Measurements from ENCODE around the gene CRIP3.
"Not testable (repeated sequence)": the region's sequence is repeated elsewhere in the genome, so short reads cannot be mapped to it uniquely, and the experiment has no call there.

The CRIP3 gene, protein sequence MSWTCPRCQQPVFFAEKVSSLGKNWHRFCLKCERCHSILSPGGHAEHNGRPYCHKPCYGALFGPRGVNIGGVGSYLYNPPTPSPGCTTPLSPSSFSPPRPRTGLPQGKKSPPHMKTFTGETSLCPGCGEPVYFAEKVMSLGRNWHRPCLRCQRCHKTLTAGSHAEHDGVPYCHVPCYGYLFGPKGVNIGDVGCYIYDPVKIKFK

DNA sequence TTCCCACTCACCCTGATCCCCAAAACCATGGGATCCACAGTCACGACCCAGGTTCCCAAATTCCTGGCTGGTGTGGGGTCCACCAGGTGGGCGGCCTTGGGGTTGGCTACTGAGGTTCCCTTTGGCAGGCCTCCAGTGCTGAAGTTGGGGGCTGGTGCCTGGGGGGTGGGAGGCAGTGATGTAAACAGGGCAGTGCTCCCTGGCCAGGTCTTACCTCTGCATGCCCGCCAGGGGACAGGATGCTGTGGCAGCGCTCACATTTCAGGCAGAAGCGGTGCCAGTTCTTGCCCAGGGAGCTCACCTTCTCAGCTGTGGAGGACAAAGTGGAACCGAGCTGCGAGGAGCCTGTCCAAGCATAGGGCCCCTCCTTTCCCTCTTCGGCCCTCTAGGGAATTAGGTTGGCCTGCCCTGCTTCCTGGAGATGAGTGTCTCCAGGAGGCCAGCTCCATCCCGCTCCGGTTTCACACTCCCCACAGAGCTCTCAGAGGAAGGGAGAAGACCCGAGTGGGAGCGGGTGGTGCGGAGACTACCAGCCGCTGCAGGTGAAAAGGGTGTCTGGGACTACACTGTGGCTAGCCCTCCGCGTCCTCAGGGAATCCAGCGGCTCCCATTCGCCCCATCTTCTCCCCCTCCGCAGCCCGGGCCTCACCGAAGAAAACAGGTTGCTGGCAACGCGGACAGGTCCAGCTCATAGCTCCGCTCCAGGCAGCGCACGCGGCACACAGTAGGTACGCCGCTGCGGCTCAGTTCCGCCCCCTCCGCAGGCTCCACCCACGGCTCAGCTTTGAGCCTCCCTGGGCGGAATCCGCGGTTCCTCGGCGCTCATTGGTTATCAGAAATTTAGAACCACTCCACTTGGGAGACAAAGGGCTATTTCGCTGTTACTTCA, at the start of gene CRIP3:
CRIP3 (minus strand) TSS at position 726 of the 889 bp plus-strand sequence; CDS start at position 692, 34 bp downstream.
- DNase-seq: peak; percentile 63

DNA sequence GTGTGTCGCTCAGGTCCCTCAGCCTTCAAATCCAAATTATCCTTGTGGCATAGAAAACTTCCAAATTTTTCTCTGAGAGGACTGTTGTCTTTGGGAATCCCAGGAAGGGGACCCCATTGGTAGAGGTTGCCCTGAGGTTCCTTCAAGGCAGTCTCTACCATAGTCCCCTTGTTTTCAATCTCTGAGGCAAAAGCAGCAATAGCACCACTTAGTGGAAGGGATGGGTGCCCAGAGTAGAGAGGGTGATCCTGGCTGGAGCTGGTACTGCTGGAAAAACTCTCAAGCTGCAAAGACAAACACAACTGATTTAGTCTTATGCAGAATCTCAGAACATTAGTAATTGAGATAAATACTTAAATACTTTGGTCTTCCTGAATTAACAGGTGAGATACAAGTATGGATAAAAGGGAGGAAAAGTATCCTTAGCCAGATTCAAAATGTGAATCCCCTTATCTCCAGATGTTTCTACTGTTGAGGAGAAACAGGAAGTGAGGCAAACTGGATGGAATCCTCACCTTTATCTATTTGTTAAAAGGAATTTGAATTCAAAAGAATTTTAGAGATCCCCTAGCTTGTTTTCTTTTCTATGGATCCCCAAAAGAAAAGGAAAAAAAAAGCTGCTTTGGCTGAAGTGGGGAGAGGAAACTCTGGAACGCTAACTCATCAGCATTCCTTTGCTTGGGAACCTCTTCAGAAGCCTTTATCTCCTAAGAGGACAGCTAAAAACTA, 47.4 kb upstream of the CRIP3 start:
- no peak for DNase-seq

DNA sequence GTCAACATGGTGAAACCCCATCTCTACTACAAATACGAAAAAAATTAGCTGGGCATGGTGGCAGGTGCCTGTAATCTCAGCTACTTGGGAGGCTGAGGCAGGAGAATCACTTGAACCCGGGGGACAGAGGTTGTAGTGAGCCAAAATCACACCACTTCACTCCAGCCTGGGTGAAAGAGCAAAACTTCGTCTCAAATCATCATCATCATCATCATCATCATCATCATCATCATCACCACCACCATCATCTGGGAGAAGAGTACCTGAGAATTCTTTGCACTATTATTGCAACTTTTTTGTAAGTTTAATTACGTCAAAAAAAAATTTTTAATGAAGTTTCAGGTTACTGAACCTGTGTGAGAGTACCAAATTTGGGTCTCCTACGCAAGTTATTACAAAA, 43.3 kb upstream of the CRIP3 start:
- not testable (repeated sequence) for DNase-seq

DNA sequence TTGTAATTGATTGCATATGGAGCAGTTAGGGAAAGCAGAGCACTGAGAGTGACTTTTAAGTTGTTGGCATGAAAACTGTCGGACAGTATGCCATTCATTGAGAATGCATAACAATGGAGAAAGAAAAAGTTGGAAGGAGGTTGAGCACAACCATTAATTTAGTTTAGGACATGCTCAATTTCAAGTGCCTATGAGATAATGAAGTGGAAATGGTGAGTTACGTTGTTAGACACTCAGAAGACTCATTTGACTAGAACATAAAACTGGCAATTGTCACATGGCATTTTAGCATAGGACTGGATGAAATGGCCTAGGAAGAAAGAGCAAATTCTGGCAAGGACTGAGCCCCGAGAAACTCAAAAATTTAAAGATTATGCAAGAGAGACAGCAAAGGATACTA, 38.8 kb upstream of the CRIP3 start:
- no peak for DNase-seq

DNA sequence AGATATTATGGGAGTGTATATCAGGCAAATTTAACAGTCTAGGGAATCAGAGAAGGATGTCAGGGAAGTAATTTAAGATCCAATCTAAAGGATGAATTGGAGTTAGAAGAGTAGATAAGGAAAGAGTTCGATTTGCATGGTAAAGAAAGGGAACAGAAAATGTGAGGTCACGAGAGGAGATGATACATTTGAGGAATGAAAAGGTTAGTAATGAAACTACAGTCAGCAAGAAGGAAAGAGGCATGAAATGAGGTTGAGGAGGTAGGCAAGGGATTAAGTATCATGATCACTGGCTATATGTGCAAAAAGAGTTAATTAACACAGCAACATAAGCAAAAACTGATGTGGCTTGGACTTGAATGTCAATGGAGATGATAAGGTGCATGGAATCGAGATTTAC, 38.4 kb upstream of the CRIP3 start:
- DNase-seq: no peak

DNA sequence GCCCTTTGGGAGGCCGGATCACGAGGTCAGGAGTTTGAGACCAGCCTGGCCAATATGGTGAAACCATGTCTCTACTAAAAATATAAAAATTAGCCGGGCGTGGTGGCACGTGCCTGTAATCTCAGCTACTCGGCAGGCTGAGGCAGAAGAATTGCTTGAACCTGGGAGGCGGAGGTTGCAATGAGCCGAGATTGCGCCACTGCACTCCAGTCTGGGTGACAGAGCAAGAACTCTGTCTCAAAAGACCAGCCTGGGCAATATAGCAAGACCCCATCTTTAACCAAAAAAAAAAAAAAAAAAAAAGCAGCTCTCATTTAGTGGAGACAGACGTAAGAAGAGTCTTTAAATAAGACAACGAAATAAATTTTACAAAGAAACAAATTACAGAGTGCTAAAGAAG, 37.6 kb upstream of the CRIP3 start:
- not testable (repeated sequence) for DNase-seq

DNA sequence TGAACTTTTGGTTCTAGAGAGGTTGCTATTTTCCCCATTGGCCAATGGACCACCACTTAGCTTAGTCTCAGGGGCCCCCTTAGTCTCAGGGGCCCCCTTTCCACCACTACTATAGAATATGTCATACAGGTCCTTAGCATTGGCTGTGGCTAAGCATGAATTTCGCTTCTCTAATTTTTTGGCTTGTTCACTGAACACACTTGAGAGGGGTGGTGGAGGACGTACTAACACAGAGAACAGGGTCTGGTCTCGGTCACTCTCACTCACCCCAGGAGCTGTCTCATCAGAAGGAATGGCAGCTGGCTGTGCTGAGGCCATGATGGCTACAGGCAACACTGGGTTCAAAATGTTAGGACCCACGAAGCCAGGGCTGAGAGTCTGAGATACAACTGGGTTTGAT, 30.5 kb upstream of the CRIP3 start:
- no peak for DNase-seq

DNA sequence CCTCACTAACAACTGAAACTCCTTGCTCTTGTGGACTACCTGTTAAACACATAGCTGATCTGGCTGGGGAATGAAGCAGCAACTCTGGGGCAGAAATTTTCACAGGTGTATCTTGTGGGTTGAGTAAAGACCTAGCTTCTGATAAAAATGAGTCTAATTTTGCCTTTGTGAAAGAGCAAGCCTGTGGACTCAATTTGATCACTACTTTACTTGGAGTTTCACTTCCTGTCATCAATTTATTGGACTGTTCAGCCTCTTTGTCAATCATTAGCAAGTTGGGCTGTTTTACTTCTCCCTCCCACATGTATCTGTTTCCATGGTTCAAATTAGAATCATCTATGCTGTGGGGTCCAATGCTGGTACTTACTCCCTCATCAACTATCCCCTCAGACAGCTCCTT, 29.6 kb upstream of the CRIP3 start:
- DNase-seq: no peak

DNA sequence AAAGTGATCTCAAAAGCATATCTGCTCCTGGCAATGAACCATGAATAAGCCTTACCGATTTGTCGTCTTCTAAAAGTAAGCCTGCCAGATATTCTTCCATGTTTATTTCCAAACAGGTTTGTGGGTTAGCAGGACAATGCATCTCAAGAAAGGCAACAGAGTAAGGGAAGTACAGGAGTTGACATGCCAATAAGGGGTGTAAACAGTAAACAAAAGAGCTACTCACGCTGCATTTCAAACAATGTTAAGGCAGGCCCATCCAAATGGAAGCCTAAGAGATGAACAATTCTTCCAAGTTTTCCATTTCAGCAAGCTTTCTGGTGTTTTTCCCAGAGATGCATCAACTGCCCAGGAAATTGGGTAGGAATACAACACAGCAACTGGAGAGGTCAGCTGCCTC, 27.8 kb upstream of the CRIP3 start:
- DNase-seq: no peak

DNA sequence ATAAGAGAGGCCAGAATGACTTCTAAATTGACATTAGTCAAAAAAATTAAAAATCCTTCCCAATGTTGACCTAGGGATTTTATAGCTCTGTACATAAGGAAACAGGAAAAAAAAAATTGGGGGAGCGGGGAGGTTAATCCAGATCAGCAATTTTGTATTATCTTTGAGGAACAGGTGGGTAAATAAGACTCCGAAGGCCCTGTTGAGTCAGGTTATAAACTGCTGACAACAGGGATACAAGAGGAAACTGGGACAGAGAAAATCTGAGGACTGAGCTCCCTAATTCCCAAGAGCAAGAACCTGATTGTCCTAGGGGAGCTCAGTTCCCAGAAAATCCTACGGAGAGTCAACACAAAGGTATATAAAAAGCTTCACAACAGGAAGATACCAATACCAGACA, 26.8 kb upstream of the CRIP3 start:
- DNase-seq: no peak

DNA sequence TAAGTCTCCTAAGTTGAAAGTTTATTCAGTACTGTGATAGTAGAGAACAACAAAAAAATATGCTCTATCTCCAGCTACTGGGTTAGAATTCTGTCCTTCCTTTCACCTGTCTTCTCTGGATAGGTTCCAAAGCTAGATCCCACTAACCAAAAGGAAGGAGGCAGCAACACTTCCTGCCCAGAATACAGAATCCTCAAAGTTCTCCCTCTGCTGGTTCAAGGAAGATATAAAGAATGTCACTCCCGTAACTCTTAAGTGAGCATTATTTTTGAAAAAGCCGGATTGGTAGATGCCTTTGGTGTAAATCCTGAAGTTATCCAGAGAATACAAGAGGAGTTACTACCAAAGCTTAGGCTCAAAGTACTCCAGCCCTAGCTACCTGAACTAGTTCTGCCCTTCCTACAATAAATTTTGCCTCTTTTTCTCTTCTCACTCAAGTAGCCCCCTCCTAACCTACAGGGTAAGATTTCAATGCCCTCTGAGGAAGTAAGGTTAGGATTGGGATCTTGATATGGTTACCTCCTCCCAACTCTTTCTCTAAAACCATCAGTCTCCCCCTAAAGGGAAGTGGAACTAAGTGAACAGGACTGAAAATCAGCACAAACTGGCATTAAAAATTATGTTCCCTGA, 26.0 kb upstream of the CRIP3 start:
- no peak for DNase-seq

DNA sequence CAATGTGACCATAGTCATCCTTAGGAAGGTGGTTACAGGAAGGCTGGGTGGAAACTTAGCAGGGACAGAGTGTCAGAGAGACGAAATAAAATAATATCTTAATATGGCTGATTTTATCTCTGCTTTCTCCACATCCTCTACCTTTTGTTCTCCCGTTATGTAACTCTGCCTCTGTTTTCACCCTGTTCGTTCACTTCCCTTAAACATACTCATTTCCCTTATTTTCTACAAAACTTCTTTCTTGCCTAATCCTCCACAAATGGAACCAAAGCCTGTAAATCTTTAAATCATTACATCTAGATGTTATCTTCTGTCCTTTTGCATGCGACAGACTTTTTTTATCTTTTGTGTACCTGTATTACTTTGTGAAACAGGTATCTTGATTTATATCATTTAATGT, 23.3 kb upstream of the CRIP3 start:
- no peak for DNase-seq

DNA sequence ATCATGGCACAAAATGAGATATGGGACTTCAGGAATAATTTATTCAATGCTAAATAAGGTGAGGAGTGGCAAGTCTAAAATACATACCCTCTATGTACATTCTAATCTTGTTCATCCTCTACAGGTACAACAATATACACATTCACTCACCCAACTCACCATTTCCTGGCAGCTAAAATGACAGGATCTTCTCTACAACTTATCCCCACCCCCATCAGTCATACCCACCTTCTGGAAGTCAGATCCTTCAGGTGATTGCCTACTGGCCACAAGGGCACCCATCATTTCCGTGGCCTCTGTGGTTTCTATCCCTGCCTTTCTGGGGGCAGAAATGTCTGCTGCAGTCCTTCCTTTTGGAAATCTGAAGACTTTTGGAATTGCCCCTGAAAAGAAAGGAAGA, 22.8 kb upstream of the CRIP3 start:
- no peak for DNase-seq

DNA sequence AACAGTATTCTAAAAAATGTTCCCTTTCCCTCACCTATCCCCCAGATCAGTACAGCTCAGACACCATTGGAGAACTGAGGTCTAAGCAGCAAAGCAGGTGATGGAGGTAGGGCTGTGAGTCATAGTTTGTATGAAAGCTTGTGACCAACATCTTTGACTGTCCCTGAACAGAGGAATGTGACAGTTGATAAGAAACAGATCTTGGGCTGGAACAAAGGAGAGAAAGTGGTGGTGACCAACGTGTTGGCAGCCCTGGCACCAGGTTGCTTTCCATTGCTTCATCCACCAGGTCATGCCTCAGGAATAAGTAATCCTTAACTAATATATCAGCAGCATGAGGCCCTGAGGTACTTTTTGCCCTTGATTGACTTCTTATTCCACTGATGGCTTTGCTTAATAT, 19.9 kb upstream of the CRIP3 start:
- DNase-seq: no peak

DNA sequence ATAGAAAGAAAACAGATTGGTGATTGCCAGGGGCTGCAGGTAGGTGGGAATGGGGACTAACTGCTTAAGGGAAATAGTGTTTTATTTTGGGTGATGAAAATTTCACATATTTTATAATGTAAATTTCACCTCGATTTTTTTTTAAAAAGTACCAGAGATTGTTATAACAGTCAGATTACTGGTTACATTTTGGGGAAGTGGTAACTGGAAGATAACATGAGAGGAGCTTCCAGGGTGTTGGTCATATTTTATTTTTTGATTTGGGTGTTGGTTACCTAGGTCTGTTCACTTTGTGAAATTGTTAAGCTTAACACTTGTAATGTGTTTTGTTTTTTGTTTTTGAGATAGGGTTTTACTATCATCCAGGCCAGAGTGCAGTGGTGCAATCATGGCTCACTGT, 17.2 kb upstream of the CRIP3 start:
- no peak for DNase-seq

DNA sequence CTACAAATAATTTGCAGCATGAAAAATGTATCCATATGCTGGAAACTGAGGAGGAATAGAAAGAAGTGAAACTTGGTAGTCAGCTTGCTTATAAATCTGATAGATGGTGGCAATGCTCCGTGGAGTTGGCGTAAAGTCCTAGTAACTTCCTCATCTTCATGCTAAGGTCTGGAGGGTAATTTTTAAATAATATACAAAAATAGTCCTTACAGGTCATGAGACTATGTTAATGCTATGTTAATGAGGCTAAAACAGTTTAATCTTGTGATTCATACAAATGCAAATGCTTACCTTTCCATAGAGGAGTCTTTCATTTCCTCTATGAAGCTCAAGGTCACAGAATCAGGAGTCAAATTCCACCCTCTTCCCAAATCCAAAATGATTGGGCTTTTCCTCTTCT, 9.4 kb upstream of the CRIP3 start:
- DNase-seq: no peak

DNA sequence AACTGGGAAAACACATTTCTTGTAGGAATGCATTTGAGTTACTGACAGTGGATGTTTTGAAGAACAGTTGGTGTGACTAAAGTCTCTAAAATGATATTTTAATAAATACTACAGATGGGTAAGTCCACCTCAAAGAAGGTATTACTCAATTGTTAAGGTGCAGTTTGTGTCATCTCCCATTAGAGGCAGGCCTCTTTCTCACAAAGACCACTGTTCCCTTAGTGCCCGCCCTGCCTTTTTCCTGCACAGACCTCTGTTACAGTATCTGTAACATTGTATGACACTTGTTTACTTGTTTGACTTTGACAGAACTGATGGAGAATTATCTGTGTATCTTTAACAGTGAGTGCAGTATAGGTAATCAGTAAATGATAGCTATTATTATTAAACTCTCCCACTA, 5.2 kb upstream of the CRIP3 start:
- DNase-seq: no peak

DNA sequence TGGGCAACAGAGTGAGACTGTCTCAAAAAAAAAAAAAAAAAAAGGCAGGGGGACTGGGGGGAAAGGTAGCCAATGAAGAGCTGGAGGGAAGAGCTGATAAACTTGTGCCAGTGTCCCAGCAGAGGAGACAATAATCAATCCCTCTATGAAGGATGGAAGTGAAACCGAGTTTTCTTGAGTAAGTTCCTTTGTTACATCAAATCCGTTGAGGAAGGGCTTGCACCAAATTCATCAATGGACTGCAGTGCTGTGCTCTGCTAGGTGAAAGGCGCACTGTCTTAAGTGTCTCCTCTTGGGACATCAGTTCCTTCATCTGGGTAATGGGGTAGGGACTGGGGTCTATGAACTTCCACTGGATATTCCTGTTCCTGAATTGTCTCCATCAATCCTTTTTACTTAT, 3.0 kb upstream of the CRIP3 start:
- DNase-seq: no peak

DNA sequence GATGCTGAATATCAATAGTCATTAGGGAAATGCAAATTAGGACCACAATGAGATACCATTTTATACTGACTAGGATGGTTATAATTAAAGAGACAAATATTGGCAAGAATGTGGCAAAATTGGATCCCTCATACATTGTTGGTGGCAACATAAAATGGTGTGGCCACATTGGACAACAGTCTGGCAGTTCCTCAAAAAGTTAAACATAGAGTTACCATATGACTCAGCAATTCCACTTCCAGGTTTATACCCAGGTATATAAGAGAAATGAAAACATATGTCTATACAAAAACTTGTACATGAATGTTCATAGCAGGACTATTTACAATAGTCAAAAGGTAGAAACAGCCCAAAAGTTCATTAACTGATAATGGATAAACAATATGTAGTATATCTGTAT, 2.0 kb upstream of the CRIP3 start:
- DNase-seq: no peak

DNA sequence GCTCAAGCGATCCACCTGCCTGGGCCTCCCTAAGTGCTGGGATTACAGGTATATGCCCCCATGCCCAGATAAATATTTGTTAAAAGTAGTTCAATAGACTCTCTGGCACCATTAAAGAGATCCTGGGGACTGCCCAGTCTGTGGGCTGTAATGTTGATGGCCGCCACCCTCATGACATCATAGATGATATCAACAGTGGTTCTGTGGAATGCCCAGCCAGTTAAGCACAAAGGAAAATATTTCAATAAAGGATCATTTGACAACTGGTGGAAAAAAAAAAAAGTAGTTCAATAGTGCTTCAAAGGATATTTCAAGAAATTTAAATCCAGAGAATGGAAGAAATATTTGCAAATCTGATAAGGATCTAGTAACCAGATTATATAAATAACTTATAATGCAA, 1.5 kb upstream of the CRIP3 start:
- DNase-seq: no peak

DNA sequence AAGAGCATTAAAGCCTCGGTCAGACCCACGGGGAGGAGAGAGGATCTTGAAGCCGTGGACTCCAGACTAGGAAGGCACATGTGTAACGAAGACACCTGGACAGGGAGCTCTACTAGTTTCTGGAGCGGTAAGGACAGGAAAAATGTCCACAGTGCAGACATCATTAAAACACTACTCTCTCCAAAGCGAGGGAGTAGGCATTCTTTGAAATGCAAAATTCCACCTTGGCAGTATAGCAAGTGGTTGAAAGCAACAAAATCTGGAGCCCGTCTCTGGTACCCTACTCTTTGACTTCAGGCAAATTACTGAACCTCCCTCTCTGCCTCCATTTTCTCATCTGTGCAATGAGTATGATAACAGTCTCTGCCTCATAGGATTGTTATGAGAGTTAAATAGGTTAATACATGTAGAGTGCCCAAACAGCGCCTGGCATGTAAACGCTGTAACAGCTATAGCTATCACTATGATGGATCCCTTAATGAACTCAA, 408 bp upstream of the CRIP3 start:
- DNase-seq: no peak

DNA sequence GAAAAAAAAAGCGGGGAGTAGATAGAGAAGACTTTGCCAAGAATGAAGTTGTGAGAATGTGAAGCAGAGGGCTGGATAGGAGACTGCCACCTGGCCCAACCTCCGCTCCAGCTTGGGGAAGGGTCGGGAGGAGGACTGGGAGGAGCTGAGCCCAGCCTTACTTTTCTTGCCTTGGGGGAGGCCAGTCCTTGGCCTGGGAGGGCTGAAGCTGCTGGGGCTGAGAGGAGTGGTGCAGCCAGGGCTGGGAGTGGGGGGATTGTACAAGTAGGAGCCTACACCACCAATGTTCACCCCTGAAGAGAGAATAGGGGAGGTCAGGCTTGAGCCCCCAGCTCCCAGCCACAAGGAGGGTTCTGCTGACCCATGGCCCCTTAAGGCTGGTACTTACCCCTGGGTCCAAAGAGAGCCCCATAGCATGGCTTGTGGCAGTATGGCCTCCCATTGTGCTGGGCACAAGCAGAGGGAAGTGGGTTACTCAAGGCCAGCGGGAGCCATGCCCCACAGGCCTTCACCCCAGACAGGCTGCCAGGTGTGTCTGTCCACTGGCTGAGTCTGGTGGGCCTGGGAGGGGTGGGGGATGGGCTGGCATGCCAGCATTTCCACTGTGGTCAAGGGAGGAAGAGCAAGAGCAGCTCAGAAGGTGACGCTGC, 1.1 kb downstream of the CRIP3 start:
- DNase-seq: no peak

DNA sequence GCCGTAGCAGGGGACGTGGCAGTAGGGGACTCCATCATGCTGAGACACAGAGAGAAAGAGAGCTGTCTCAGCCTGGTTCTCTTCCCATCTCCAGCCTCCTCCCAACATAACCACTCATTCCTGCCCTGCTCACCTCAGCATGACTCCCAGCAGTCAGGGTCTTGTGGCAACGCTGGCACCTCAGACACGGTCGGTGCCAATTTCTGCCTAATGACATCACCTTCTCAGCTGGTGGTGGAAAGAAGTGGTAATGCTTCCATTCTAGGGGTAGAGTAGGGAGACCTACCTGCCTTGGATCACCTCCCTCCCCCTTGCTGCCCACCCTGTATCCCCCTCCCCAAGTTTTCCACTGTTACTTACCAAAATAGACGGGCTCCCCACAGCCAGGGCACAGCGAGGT, 2.5 kb downstream of the CRIP3 start:
- no peak for DNase-seq

Data from NCI-H345 (cell line).